Left lung (tissue), 10 donors: ENCODE data around the gene PAX4. TPM values are rescaled to one million over a fixed set of nuclear protein-coding genes. Genes with fewer than 3 reads are reported as not detected.

Experiments
- ATAC-seq: fragments of 200-7000 bp; cut with Tn5 transposase; one replicate; pipeline ENCODE4 v1.9.1; 2020; ENCODE audit warnings: moderate library complexity
- DNase-seq, 4 donors: peaks; one replicate each; pipeline ENCODE4 v3.0.0-alpha.2; 2013 to 2020
- H3K27ac ChIP-seq, 2 donors: fragments of 200-600 bp; sonication (generic) in 1 of 2; one replicate each; pipeline versions ENCODE4 v1.5.0 to v1.8.0; 2020 to 2021
- H3K27me3 ChIP-seq, 2 donors: fragments of 200-600 bp; sonication (generic) in 1 of 2; one replicate each; pipeline versions ENCODE4 v1.5.0 to v1.8.0; 2020 to 2021
- H3K36me3 ChIP-seq, 2 donors: fragments of 200-600 bp; sonication (generic) in 1 of 2; one replicate each; pipeline versions ENCODE4 v1.5.0 to v1.8.0; 2020 to 2021
- H3K4me1 ChIP-seq, 2 donors: fragments of 200-600 bp; one replicate each; pipeline ENCODE4 v1.8.0; 2021
- H3K4me3 ChIP-seq, 2 donors: fragments of 200-600 bp; sonication (generic) in 1 of 2; one replicate each; pipeline versions ENCODE4 v1.5.0 to v1.8.0; 2020 to 2021; ENCODE audit warnings: mild to moderate bottlenecking in 1 of 2
- H3K9me3 ChIP-seq, 2 donors: fragments of 200-600 bp; sonication (generic) in 1 of 2; one replicate each; pipeline versions ENCODE4 v1.5.0 to v1.8.0; 2020 to 2021
- intact Hi-C, 2 donors: fragments of 100-400 bp; cut with DNase I; formaldehyde crosslinking; loops; one replicate each; pipeline versions ENCODE4 v1.11.2 to v1.14.2; 2022
- polyA plus RNA-seq, 6 donors: library from polyadenylated mRNA; unstranded; fragments of 120-200 nt; gene quantifications; one replicate each; pipeline ENCODE4 v1.2.1, GENCODE V29; 2013; ENCODE audit not compliant: insufficient read length in 6 of 6
- total RNA-seq, 2 donors: library from RNA; stranded (reverse); fragmentation: NEBNext Ultra II Directional; extraction: Animal tissue kit (Norgen Biotek cat#: 25700); gene quantifications; one replicate each; pipeline ENCODE4 v1.2.1, GENCODE V29; 2021
- TF ChIP-seq, protein P1 (sequence below), 2 donors: fragments of 200-600 bp; sonication (generic) in 1 of 2; IDR thresholded peaks; one replicate each; pipeline versions ENCODE4 v1.5.0 to v1.8.0; 2021; ENCODE audit warnings: antibody characterized with exemption in 2 of 2
- donor health status: DM: no; HTN: yes; CAD: no.
- donor health status: DM: no; HTN: no; CAD: no.

Gene PAX4
- total and polyA plus RNA-seq, 8 donors: not detected

DNA sequence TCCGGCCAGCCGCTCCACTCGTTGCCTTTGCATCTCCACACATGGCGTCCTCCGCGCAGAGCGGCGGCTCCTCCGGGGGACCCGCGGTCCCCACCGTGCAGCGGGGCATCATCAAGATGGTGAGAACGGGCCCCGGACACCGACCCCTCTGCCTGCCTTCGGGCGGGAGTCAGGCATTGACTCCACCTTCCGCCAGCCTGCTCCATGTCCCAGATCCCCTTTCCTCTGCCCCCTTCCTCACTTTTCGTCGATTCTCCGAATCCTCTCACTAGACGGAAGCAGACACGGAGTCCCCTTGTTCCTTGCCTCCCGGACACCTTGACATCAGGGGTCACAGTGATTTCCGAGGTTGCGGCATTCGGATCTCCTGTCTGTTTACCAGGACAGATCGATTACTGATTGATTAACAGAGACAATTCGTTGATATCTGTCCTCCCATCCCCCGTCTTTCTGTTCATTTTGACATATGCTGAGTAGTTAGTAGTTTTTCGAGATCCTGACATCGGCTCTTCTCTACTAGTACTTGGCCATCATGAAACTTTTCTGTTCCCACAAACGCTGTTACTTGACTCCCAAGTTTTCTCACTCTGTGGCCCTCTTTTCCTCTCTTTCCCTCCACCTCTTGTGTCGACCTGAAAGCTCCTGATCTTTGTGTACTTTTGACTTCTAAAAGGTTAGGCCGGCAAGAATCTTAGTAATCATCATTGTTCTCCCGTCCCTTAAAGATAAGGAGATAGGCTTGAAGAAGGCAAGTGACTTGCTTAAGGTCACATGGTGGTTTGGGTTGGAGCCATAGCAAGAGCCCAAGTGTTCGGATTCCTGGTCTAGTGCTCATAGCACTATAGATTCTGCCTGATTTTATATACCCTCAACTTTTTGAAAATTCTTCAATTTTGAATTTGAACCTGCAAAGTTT, 34.6 kb upstream of the PAX4 start:
- ATAC-seq (peak; percentile 11), DNase-seq (no peak)
- TF ChIP-seq, protein P1, sequence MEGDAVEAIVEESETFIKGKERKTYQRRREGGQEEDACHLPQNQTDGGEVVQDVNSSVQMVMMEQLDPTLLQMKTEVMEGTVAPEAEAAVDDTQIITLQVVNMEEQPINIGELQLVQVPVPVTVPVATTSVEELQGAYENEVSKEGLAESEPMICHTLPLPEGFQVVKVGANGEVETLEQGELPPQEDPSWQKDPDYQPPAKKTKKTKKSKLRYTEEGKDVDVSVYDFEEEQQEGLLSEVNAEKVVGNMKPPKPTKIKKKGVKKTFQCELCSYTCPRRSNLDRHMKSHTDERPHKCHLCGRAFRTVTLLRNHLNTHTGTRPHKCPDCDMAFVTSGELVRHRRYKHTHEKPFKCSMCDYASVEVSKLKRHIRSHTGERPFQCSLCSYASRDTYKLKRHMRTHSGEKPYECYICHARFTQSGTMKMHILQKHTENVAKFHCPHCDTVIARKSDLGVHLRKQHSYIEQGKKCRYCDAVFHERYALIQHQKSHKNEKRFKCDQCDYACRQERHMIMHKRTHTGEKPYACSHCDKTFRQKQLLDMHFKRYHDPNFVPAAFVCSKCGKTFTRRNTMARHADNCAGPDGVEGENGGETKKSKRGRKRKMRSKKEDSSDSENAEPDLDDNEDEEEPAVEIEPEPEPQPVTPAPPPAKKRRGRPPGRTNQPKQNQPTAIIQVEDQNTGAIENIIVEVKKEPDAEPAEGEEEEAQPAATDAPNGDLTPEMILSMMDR (IDR thresholded peaks at IDR 0.05): no peak
- Histone ChIP-seq H3K4me1 (peaks cover 7 to 50% of the 10 kb centered on the region in 2 donors), H3K27me3 (no peaks in the 10 kb centered on the region), H3K27ac (peak overlapping the region; percentile 91 to 95), H3K4me3 (peak overlapping the region; percentile 85 to 94), H3K36me3 (peaks cover 0 to 2% of the 10 kb centered on the region in 2 donors), H3K9me3 (no peaks in the 10 kb centered on the region)
- intact Hi-C loops: no loop called here

DNA sequence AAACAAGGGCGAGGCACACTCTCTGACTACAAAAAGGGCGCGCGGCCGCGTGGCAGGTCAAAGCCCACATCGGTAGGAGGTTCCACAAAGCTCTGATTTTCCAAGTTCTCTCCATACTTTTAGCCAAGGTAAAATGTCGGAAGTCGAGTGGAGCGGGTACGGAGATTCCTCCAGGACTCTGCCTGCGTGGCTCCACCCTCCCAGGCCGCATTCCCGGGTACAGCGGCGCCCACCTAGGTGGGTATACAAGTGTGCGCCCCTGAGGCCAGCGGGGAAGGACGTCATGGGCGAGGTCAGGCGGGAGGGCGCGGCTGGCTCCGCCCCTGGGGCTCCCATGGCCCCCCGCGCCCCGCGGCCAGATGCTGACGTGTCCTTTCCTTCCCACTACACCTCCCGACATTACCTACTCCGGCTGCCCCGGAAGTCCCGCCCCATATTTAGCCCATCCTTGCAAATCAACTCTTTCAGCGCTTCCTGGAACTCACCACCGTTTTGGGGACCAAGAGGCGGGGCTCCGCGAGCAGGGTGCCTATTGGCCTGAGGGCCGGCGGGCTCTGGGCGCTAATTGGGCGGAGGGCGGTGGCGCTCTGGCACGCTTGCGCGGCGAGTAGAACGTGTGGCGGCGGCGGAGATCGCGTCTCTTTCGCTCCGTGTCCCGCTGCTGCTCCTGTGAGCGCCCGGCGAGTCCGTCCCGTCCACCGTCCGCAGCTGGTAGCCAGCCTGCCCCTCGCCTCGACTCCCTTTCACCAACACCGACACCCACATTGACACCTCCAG, 33.8 kb upstream of the PAX4 start, which contains the start of gene SND1:
Gene SND1, plus strand, starts transcription at position 639 of the 777 bp plus-strand sequence. CDS start 180 bp downstream, outside the sequence.
- Histone ChIP-seq H3K9me3 (no peaks in the 10 kb centered on the region), H3K27ac (peak within 1 kb of the TSS; percentile 91 to 95), H3K36me3 (no peaks in the 10 kb centered on the region), H3K27me3 (no peaks in the 10 kb centered on the region), H3K4me3 (peak within 1 kb of the TSS; percentile 85 to 94), H3K4me1 (peaks cover 7 to 46% of the 10 kb centered on the region in 2 donors)
- intact Hi-C loops: no loop called here
- peak; percentile 97 for ATAC-seq
- TF ChIP-seq, protein P1 (IDR thresholded peaks at IDR 0.05): no peak
- peak; percentile 97 to 100 (median 100) for DNase-seq

DNA sequence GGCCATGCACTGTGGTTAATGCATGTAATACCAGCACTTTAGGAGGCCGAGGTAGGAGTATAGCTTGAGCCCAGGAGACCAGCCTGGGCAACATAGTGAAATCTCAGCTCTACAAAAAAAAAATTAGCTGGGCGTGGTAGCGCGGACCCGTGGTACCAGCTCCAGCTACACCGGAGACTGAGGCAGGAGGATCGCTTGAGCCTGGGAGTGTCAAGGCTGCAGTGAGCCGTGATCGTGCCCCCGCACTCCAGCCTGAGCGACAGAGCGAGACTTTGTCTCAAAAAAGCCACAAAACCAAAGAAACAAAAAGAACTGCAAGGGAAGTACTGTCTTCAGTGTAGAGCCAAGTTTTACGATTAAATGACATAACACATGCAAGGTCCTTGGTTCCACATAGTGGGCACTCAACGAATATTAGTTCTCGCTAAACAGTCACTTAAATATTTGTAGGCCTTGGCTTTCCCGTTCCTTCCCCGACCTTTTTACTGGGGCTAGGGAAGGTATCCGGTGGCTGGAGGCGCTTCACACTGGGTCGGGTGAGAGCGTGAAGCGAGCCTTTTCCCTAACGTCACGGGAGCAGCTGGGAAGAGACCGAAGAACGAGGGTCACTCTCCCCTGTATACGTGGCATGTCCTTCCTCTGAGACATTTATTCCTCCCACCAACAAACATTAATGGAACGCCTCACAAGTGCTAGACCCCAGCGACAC, 33.1 kb upstream of the PAX4 start:
- peak; percentile 15 for ATAC-seq
- Histone ChIP-seq H3K4me3 (peak overlapping the region; percentile 48 to 85), H3K27ac (peak overlapping the region; percentile 91 to 95), H3K9me3 (no peaks in the 10 kb centered on the region), H3K36me3 (no peaks in the 10 kb centered on the region), H3K4me1 (peaks cover 7 to 40% of the 10 kb centered on the region in 2 donors), H3K27me3 (no peaks in the 10 kb centered on the region)
- TF ChIP-seq, protein P1 (IDR thresholded peaks at IDR 0.05): no peak
- DNase-seq: no peak
- intact Hi-C loops: no loop called here

DNA sequence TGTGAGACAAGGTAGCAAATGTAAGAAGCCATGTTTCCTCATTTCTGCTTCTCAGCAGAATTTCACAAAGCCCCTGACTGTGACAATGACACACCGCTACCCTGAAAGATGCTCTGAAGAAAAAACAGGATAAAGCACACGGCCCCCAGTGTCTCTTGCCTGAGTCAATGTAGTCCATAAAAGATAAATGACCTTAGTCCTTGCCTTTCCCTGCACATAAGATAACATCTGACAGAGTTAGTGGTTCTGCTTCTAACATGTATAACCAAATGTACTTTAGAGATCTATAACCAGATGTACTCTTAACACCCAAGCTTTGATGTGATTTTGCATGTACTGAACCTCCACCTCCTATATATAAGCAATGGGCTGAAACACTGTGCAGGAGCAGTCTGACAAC, 31.0 kb upstream of the PAX4 start:
- Histone ChIP-seq H3K27ac (no peak overlapping the region), H3K27me3 (no peaks in the 10 kb centered on the region), H3K4me3 (no peak overlapping the region), H3K4me1 (peaks cover 7 to 20% of the 10 kb centered on the region in 2 donors), H3K36me3 (no peaks in the 10 kb centered on the region), H3K9me3 (no peaks in the 10 kb centered on the region)
- no peak for ATAC-seq
- DNase-seq: no peak
- TF ChIP-seq, protein P1 (IDR thresholded peaks at IDR 0.05): no peak
- intact Hi-C loops: no loop called here
